ENCODE data around the gene SHLD1. TPM values are rescaled to one million over a fixed set of nuclear protein-coding genes. Genes with fewer than 3 reads are reported as not detected.

SHLD1 gene
- total and polyA plus RNA-seq, 12 donors = 3.2 to 8.5 (median 4.8) TPM

DNA sequence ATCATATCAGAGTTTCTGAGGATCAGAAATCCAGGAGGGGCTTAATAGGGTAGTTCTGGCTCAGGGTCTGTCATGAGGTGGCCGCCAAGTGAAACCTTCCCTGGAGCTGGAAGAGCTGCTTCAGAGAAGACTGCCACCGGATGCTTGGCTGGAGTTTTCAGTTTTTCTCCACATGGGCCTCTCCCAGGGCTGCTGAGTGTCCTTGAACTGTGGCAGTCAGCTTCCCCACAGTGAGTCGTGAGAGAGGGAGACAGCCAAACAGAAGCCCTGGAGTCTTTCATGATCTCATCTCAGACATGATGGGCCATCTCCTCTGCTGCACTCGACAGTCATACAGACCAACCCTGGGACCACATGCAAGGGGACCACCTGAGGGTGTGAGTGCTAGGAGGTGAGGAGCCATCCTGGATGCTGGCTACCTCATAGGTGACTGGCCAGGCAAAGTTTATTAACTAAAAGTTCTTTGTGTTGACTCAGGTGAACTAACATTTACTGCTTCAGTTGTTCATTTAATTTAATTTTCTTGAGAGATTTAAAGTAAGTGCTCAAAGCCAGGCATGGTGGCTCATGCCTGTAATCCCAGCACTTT is 71.5 kb downstream of the SHLD1 start:
- Histone ChIP-seq H3K4me3 (no peak overlapping the region), H3K9me3 (no peaks in the 10 kb centered on the region), H3K27me3 (no peaks in the 10 kb centered on the region), H3K27ac (peak overlapping the region in 1 of 10 donors; percentile 18), H3K36me3 (no peaks in the 10 kb centered on the region), H3K4me1 (peaks cover 0 to 27% (median 10%) of the 10 kb centered on the region in 9 donors)
- intact Hi-C loops (cut with DNase I) = loop anchor here in 3 of 10 donors (10.0 kb wide), 3 partner anchors 63 to 113 kb away; no protein-coding TSS in a partner anchor
- peak in 1 of 8 donors; percentile 31 for ATAC-seq
- 50 to 61% methylated on average over 4 of the region's 4 CpGs for WGBS, 2 donors
- TF ChIP-seq, protein P1, sequence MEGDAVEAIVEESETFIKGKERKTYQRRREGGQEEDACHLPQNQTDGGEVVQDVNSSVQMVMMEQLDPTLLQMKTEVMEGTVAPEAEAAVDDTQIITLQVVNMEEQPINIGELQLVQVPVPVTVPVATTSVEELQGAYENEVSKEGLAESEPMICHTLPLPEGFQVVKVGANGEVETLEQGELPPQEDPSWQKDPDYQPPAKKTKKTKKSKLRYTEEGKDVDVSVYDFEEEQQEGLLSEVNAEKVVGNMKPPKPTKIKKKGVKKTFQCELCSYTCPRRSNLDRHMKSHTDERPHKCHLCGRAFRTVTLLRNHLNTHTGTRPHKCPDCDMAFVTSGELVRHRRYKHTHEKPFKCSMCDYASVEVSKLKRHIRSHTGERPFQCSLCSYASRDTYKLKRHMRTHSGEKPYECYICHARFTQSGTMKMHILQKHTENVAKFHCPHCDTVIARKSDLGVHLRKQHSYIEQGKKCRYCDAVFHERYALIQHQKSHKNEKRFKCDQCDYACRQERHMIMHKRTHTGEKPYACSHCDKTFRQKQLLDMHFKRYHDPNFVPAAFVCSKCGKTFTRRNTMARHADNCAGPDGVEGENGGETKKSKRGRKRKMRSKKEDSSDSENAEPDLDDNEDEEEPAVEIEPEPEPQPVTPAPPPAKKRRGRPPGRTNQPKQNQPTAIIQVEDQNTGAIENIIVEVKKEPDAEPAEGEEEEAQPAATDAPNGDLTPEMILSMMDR (IDR thresholded peaks at IDR 0.05) = no peak
- DNase-seq = no peak

- Histone ChIP-seq H3K36me3 (no peaks in the 10 kb centered on the region), H3K4me1 (peaks cover 0 to 26% (median 14%) of the 10 kb centered on the region in 9 donors), H3K27ac (no peak overlapping the region), H3K27me3 (no peaks in the 10 kb centered on the region), H3K9me3 (no peaks in the 10 kb centered on the region), H3K4me3 (no peak overlapping the region)
- WGBS, 2 donors = 57 to 58% methylated on average over 3 of the region's 3 CpGs
- DNase-seq = no peak
- TF ChIP-seq, protein P1 (IDR thresholded peaks at IDR 0.05) = no peak
- ATAC-seq = peak in 1 of 8 donors; percentile 19
- intact Hi-C loops (cut with DNase I) = loop anchor here in 3 of 10 donors (10.0 kb wide), 3 partner anchors 62 to 112 kb away; no protein-coding TSS in a partner anchor
These were observed 72.4 kb downstream of the SHLD1 start for GRCh38 chr20:5822569-5822968.

DNA sequence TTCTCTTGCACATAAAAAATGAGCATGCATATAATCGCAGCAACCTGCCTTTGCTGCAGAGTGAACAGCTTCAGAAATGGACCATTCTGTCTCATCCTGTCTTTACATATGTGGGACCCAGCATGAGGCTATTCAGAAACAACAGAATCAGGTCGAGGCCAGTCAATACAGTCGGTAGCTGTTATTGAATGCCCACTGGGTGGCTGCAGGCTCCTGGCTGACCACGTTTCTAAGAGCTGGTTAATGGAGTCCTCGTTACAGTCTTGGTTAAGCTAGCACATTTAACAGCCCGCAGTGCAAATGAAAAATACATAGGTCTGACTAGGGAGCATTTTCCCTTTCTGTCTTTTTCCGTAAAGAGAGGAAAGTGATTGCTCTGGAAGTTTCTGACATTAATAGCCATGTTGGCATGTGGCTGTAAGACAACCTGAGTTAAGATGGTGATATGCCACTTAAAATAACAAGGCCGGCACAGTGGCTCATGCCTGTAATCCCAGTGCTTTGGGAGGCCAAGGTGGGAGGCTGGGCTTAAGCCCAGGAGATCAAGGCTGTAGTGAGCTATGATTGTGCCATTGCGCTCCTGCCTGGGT is 75.0 kb downstream of the SHLD1 start:
- 46 to 52% methylated on average over 9 of the region's 9 CpGs for WGBS, 2 donors
- ATAC-seq (peak in 6 of 8 donors; percentile 30 to 64 (median 42)), DNase-seq (no peak)
- Histone ChIP-seq H3K27me3 (no peaks in the 10 kb centered on the region), H3K4me1 (peaks cover 0 to 22% (median 11%) of the 10 kb centered on the region in 9 donors), H3K9me3 (no peaks in the 10 kb centered on the region), H3K27ac (peak overlapping the region in 1 of 10 donors; percentile 15), H3K36me3 (no peaks in the 10 kb centered on the region), H3K4me3 (no peak overlapping the region)
- TF ChIP-seq, protein P1 (IDR thresholded peaks at IDR 0.05) = peak in 5 of 9 donors; percentile 5 to 35 (median 31)
- intact Hi-C loops (cut with DNase I) = loop anchor here in 4 of 10 donors (5.0 to 10.0 kb wide), 4 partner anchors 60 to 110 kb away; no protein-coding TSS in a partner anchor

DNA sequence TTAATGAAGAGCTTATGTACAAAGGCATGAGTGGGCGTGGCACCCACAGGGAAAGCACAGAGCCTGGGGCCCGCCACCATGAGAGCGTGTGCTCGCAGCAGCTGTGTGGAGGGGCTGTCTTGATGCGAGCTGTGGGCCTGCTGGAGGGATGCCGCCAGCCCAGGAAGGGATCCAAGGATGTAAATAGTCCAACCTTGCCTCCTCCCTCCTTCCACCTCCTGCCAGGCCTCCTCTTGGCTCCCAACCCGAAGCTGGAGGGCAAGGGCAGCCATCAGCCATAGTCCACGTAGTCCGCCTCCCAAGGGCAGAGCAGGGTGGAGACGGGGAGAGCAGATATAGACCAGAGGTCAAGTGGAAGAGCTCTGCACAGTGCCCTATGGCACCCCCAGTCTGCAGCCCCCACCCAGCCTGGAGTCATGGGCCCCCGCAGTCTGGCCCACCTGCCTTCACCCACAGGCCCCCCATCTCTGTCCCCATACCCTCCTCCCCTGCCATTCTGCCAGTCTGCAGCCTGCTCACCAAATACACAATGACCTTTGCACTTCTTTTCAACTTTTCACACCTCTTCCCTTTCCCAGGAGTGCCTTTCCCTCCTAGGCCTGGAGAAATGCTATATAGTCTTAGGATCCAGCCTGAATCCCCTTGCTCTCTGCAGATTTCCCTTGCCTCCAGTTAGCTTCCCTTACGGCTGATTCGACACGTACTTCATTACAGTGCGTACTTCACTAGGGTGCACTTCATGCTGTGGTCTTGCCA is 77.1 kb downstream of the SHLD1 start:
- ATAC-seq (peak; percentile 60 to 92 (median 76)), DNase-seq (peak; percentile 36 to 64)
- intact Hi-C loops (cut with DNase I) = loop anchor here in 4 of 10 donors (5.0 to 10.0 kb wide), 4 partner anchors 58 to 108 kb away; no protein-coding TSS in a partner anchor
- WGBS, 2 donors = 62 to 78% methylated on average over 15 of the region's 15 CpGs
- H3K27ac ChIP-seq = peak overlapping the region in 5 of 10 donors; percentile 24 to 71 (median 45)
- no peak overlapping the region for H3K4me3 ChIP-seq
- no peaks in the 10 kb centered on the region for H3K36me3 ChIP-seq
- peaks cover 0 to 24% (median 12%) of the 10 kb centered on the region in 9 donors for H3K4me1 ChIP-seq
- H3K27me3 ChIP-seq = no peaks in the 10 kb centered on the region
- TF ChIP-seq, protein P1 (IDR thresholded peaks at IDR 0.05) = no peak
- no peaks in the 10 kb centered on the region for H3K9me3 ChIP-seq
